GM18498 (cell line): Measurements from ENCODE around the gene COL5A2.

Source experiments
- ATAC-seq: cut with Tn5 transposase; IDR thresholded peaks from one replicate; pipeline ENCODE4 v1.9.1; 2021; ENCODE audit warnings: mild to moderate bottlenecking, moderate library complexity; ENCODE audit not compliant: unreplicated experiment

COL5A2 gene

DNA sequence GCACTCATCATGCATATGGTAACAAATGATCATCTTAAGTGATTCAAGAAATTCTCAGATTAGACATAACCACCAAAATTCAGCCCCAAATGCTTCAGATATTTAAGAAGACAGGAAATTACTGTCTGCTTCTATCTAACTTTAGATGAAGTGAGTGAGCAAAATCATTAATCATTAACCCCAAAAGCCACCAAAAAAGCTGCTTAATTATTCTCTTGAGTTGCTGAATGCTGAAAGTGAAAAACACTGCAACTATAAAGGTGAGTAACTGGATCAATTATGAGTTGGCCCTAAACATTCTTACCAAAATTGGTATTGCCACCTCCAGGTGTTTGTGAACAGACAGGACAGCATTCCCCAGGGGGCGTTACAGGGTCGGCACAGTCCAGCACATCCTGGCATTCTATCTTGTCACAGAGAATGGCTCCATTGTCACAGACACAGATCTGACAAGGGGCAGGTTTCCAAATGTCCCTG, 69.6 kb downstream of the COL5A2 start:
- peak; percentile 91 for ATAC-seq

DNA sequence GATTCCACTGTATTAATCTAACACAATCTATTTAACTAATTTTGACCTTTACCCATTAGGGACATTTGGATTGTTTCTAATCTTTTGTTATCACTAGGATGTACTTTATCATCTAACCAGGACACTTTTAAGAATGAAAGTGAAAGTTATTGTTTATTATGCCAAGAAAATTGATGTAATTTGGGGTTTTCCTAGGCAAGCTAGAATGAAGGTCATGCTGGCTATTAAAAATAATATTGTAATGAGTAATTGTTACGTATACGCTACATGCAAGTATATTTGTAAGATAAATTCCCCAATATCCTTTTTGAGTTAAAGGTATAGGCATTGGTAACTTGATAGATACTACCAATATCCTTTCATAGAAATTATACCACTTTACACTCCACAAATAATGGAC, 74.6 kb downstream of the COL5A2 start:
- no peak for ATAC-seq

DNA sequence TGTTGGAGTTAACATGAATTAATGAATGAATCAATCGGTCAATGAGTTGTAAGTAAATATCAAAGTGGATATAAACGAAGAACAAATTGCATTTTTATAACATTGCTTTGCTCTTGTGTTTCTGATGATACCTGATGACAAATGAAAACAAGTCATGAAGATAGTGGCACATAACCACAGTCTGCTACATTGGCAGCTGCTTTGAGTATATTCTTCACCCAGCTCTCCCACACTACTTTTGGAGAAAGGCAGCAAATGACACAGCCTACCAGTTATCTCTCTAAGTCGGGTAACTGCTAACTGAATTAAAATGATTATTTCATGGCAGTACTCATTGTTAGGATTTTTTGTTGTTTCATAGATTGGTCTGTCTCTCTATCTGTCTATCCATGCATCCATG, 76.8 kb downstream of the COL5A2 start:
- no peak for ATAC-seq

DNA sequence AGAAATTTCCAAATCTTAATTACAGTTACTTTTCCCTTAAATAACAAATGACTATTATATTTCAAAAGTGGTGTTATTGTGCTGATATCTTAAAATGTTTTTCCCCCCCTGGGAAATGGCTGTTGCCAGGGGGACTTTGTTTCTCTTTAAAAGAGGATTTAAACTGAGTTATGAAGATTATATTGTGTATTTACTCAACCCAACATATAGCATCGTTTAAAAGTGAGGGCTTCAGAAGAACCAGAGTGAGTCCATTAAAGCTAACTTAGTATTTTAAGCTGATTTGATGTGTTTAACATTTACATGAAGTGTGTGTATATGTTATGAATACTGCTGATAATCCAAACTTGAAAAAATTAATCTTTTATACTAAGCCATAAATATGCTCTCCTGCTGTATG, 81.6 kb downstream of the COL5A2 start:
- no peak for ATAC-seq

DNA sequence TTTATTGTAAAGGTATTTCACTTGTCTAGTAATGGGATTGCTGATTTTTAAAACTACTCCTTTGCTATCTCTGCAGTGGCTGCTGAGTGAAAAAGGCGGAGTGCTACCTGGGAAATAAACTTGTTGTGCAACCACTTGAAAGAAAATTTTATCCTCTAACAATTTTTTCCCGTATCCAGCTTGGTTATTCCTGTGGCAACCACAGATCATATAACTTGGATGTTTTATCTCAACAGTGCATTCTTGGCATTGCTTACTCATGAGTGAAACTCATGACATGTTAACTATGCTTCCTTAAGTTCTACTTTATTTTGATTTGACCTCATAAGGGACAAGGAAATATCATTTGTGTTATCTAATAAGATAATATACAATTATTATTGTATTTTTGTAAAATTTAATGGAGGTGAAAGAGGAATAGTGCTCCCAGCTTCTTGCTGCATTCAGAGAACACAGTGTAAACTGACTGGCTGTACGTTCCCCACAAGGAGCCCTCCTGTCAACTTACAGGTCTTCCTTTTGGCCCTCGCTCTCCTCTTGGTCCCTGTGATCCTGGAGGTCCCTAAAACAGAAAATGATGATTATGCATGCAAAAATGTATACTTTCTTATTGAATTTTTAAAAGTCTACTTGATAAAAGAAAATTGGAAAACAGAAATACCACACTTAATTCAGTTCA, 82.7 kb downstream of the COL5A2 start:
- ATAC-seq = no peak

DNA sequence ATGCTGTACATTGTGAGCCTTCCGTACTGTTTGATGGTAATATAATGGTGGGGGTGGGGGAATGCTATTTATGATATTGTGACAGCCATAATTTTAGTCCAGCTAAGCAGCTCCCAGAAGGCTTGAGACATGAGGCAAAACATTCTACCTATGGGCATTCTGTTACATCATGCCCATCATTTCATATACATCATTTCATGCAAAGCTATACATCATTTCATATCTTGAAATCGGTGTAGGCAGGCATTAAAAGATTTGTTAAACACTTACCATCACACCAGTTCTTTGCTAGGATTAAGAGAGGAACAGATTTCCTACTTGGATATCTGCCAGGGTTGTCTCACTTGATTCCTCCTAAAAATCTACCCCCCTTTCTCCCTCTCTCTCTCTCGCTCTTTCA, 84.5 kb downstream of the COL5A2 start:
- no peak for ATAC-seq

DNA sequence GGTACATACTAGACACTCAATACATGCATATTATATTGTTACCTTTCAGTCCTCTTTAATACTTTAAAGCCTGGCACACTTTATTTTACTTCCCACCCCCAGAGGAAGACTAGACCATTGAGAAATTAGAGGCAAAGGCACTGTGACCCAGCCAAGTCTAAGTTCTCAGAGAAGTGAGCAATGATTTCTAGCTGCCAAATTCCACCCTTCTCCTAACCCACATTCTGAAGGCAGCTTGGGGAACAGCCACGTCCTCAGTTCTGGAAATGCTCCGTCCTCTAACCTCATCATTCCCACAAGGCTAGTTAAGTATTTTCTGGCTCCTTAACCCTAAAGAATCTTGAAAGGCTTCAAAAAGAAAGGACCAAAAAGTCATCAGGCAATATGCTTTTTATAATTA, 86.6 kb downstream of the COL5A2 start:
- no peak for ATAC-seq

DNA sequence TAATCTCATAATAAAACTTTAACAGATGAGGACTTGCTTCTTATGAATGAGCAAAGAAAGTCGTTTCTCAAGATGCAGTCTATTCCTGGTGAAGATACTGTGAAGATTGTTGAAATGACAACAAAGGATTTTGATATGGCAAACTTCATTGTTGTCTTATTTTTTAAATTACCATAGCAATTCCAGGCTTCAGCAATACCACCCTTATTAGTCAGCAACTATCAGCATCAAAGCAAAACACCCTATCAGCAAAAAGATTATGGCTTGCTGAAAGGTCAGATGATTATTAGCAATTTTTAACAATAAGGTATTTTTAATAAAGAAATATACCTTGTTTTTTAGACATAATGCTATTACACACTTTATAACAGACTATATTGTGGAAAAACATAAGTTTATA, 88.3 kb downstream of the COL5A2 start:
- ATAC-seq = no peak

DNA sequence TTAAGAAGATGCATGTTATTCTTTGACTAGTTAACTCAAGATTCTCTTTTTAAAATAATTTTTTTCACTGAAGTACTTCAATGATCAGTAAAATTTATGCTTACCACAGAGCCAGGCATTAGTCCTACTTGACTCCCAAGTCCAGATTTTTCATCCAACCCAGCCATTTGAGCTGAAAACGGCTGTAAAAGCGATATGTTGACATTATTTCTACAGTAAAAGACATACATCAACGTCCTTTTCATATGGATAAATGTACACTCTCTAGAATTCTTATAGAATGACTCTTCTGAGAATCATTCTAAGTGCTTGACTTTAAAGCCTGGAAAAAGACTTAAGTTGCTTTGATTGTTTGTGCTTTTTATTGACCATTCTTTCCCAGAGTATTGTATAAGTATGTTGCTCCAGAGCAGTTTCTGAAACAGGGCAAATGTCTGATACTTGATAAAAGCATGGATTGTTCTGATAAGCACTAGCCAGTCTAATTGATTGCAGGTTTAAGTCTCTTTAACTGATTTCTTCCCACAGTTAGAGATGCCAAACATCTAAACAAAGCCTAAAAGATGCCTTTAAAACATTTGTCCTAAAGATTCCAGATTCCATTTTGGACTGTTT, 90.9 kb downstream of the COL5A2 start:
- ATAC-seq = no peak

DNA sequence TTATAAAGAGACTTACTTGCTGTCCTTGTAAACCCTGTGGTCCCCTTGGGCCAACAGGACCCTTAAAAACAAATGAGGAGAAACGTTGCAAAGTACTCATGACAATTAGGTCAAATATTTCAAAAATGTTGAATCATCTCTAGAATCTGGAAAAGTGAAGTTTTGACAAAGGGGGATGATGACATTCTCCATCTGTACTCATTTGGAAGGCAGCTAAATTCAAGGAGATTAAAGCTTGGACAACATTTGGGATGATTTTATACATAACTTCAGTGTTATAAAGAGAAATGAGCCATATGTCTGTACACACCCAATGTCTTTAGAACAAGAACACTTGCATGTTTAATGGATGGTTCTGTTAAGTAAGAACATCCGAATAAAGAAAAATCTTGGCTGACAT, 92.9 kb downstream of the COL5A2 start:
- no peak for ATAC-seq

DNA sequence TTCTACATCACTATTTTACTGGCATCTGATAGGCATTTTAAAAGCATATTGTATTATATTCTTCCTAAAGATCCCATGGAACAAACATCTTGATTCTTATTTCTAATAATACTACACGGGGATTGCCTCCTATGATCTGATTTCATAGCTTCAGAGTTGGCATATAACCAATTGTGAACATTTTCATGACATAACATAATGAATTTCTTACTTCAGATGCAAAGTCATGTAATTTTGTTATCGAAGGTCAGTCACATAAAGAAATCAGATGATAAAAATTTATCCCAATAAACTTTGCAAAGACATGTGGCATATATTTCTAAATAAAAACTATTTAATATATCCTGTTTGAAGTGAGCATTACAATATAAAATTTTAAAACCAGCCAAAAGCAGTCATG, 93.3 kb downstream of the COL5A2 start:
- no peak for ATAC-seq

DNA sequence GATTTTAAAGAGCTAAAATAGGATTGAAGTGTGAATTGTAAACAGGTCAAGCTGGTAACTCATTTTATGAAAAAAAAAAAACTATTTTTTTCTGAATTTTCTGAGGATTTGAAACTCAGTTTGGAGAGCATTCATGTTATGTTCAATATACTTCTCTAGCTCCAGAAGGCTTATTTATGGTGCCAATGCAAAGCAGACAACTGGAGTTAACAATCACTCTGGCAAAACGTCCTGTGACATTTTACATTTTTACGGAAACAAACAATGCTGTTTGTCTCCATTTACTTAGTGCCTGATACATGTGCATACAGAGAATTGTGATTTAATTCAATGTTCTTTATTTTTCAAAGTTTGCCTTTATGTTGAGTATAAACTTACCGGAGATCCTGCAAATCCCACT, 96.0 kb downstream of the COL5A2 start:
- ATAC-seq = no peak

DNA sequence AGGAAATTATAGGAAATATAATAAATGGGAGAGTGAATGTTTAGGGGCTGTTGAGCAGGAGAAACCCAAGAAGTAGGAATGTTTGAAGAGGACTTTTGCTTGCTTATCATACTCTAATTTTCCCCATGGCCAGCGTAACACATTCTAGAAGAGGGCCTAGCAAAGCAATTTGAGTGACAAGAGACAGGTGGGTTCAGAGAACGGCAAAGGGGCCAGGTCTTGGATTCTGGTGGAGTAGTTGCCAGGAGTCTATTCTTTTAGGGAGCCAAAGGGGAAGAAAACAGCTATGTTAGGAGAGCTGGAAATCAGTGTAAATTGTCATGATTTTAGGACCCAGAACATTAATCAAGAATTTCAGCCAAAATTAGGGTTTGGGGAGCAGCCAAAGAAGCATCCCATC, 96.5 kb downstream of the COL5A2 start:
- no peak for ATAC-seq

DNA sequence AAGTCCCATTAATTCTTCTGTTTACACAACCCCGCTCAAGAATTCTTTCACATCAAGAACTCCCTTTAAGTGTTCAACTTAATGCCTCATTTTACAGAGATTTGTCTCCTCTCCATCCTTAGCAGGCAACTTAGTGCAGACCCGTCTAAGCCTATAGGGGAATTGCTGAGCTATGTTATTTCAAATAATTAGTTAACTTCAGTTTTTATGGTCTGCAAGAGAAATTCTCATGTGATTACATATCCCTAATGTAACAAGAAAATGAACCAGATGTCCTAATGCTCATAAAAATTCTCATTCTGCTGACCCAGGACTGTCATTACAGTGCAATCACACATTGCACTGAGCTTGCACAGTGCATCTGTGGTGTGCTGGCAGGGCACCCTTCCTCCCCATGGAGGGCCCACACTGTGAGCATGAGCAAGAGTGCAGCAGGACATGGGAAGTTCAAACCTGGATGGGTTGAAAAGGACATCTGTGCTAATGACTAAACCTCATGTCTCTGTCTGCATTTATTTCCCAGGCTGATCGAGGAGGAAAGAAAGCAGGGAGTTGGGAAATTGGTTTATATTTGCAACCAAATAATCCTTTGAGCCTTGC, 97.1 kb downstream of the COL5A2 start:
- no peak for ATAC-seq

DNA sequence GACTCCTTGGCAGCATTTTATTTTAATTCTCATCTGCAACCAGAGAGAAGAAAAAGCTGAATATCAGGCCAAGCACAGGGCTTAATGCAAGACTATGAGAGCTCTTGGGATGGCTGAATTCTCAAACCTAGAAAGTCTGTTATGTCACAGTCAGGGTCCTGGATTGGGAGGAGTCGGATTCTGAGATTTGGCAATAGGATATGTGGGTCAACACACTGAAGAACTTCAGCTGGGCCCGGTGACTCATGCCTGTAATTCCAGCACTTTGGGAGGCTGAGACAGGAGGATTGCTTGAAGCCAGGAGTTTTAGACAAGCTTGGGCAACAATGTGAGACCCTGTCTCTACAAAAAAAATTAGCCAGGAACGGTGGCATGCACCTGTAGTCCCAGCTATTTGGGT, 103.0 kb downstream of the COL5A2 start:
- ATAC-seq = no peak

DNA sequence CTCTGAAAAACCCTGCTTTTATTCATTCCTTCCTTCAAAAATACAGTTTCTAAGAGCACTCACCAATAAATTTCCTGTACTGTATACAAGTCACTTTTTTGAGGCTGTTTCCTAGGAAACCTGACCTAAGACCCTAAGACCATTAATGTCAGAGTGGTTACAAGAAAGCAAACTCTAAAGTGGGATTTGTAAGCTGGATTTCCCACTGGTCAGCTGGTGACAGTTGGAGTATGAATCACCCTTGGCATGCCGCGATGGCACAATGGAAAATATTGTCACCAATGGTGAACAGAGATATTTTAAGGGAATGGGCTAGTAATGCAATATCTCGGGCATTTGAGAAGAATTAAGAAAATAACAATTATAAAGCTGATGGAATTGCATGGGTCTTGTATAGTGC, 103.4 kb downstream of the COL5A2 start:
- ATAC-seq = no peak

DNA sequence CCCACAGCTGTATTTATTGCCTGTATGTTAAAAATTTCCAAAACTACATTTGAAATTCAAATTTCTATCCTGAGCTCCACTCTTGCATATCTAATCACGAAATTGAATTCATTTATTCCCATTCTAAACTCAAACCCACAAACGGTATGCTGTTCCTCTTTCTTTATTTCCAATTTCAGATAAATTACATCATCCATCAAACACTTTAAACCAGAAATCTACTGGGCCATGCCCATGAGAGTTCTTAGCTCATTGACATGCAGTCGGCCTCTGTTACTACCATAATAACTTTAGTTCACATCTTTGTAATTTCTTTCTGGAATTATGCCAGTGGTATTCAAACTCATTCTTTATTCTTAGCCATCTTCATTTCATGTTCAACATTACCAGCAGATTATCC, 105.1 kb downstream of the COL5A2 start:
- ATAC-seq = no peak

DNA sequence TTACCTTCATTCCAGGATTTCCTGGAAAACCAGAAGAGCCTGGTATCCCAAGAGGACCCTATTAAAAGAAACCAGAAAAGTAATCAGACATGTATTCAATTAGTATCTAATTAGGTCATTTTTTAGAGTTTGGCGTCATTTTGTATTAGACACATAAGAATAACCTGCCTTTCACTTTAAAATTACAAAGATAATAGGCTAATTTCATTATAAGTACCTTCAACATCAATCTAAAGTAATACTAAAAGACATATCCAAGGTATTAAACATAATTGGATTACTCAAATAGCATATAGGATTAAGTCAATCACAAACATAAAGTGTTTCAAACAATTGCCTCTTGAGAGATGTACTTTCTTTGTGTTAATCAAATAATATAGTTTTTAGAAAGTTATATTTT, 107.5 kb downstream of the COL5A2 start:
- ATAC-seq = no peak

DNA sequence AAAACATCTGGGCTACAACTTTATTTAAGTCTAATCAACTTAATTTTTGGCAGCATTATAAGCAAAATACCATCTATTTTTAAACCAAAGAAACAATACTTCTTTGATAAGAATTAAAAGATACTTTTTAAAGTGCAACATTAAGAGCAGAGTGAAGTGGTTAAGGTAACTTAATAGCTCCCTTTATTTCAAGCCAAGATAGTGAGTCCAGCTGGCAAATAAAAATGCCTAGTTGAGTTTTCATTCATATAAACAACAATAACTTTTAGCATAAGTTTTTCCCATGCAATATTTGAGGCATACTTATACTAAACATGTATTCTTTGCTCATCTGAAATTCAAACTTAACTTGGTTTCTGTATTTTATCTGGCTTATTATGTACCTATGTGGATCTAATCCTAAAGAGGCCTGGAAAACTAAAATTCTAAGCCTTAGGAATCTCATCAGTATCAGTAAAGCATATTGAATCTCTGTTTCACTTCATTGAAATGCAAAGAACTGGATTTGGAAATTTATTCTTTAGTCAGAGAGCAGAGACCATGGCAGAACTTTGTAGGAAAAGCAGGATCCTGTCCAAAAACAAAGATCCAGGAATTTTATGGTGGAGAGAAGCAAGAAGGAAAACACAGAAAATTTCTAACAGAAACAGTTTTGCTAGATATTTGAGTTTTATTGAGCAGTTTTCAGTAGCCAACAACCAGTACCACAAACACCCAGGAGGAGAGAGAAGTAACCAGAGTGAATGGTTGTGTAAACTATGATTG, 109.5 kb downstream of the COL5A2 start:
- ATAC-seq = no peak

DNA sequence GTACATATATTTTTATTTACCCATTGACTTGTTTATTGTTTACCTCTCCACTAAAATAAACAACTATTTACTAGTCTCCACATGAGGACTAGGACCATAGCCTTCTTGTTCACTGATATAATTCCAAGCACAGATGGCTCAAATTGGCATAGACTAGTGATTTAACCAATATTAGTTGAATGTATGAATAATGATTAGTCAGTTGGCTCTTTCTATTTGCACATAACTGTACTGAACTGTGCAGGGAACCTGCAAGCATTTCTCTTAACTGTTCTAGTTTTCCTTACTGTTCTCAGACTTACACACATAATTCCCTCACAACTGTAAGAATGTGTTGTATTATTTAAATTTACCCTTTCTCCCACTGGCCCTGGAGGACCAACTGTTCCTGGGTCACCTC, 113.5 kb downstream of the COL5A2 start:
- ATAC-seq = no peak

DNA sequence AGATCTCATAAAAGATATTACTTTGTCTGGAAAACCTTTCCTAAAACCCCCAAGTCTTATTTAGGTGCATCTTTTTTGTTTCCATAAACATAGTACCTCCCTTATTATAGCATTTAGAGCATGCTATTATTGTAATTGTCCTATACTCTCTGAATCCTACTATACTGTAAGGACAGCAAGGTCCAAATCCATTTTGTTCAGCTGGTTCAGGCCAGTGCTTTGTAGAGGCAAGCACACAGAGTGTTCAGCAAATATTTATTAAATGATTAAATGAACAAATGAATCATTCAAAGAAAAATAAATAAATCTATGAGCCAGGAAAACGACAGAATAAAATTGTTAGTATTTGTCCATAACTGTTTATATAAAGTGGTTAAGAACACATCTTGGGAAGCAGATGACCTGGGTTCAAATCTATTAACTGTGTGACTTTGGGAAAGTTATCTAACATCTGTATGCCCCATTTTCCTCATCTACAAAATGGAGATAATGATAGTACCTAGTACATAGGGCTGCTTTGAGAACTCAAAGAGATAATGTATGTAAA, 119.4 kb downstream of the COL5A2 start:
- ATAC-seq = no peak

DNA sequence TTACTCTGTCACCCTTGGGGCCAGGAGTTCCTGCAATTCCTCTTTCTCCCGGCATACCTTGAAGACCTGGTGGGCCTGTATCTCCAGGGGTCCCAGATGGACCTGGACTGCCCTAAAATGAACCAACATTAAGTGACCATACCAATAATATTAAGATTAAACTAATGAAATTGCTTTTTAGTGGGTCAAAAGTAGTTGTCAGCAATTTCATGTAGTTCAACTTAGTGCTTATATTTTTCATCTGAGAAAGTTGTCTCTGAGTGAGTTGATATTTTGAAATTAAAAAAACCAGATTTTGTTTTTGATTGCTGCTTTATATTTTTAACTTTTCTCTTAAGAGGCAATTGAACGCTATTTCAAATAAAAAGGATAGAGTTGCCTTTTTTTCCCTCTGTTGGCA, 122.2 kb downstream of the COL5A2 start:
- ATAC-seq = no peak
